Gastroesophageal sphincter (tissue), 4 donors: Measurements from ENCODE around the gene ZSCAN18. TPM values are rescaled to one million over a fixed set of nuclear protein-coding genes. Genes with fewer than 3 reads are reported as not detected.

Experiments
- ATAC-seq: fragments of 150-250 bp; one replicate; pipeline ENCODE4 v1.9.1; 2016; ENCODE audit warnings: mild to moderate bottlenecking, moderate library complexity
- H3K27ac ChIP-seq, 4 donors: fragments of 200-600 bp; sonication (generic) in 3 of 4; 1 replicate in 3 of 4; 2 replicates in 1 of 4; pipeline ENCODE4 v1.5.1; 2016 to 2019
- H3K27me3 ChIP-seq: fragments of 200-600 bp; sonication (generic); one replicate; pipeline ENCODE4 v1.5.1; 2019
- H3K36me3 ChIP-seq, 2 donors: fragments of 200-600 bp; sonication (generic); one replicate each; pipeline ENCODE4 v1.5.1; 2019; ENCODE audit warnings: control low read depth in 1 of 2
- H3K4me1 ChIP-seq, 3 donors: fragments of 200-600 bp; sonication (generic); 1 replicate in 2 of 3; 2 replicates in 1 of 3; pipeline ENCODE4 v1.5.1; 2016 to 2019; ENCODE audit warnings: control low read depth in 2 of 3
- H3K4me3 ChIP-seq, 2 donors: fragments of 200-600 bp; sonication (generic); one replicate each; pipeline ENCODE4 v1.5.1; 2019; ENCODE audit warnings: mild to moderate bottlenecking in 1 of 2, moderate library complexity in 1 of 2
- H3K9me3 ChIP-seq, 3 donors: fragments of 200-600 bp; sonication (generic); one replicate each; pipeline ENCODE4 v1.5.1; 2017 to 2019; ENCODE audit warnings: control low read depth in 2 of 3
- CTCF ChIP-seq, 4 experiments: fragments of 200-600 bp in 2 of 4; fragments of 450-650 bp in 2 of 4; sonication (generic) in 1 of 4; IDR thresholded peaks; one replicate each; pipeline ENCODE4 v1.5.1; 2017 to 2019; ENCODE audit warnings: antibody characterized with exemption in 4 of 4, mild to moderate bottlenecking in 2 of 4, moderate library complexity in 2 of 4
- EP300 ChIP-seq: sonication (generic); formaldehyde crosslinking; IDR thresholded peaks from one replicate; pipeline ENCODE4 v1.6.1; 2017; ENCODE audit warnings: antibody characterized with exemption, mild to moderate bottlenecking
- POLR2A ChIP-seq, 2 donors: fragments of 450-650 bp; IDR thresholded peaks; one replicate each; pipeline ENCODE4 v1.6.1; 2017; ENCODE audit warnings: antibody characterized with exemption in 2 of 2, mild to moderate bottlenecking in 2 of 2, moderate library complexity in 1 of 2
- POLR2AphosphoS5 ChIP-seq: sonication (generic); formaldehyde crosslinking; IDR thresholded peaks from one replicate; pipeline ENCODE4 v1.6.1; 2017; ENCODE audit warnings: antibody characterized with exemption
- WGBS, 2 donors: methylation state at CpG; one replicate each; pipeline ENCODE4 v1.1.5; 2018; ENCODE audit warnings: low coverage in 1 of 2; 5-methylcytosine and 5-hydroxymethylcytosine counted together
- total RNA-seq, 4 donors: library from RNA; depleted of rRNA; stranded (reverse); fragments of >200 nt; gene quantifications; one replicate each; pipeline ENCODE4 v1.1.0, GENCODE V29; 2016

The ZSCAN18 gene
- total RNA-seq, 4 donors from 2014 or later = 82.4 to 144 (median 123) TPM

- H3K9me3 ChIP-seq = peaks cover 0 to 41% (median 0%) of the 10 kb centered on the region in 3 donors
- no peaks in the 10 kb centered on the region for H3K36me3 ChIP-seq
- ATAC-seq = no peak
- TF ChIP-seq POLR2A (IDR thresholded peaks at IDR 0.05) = no peak
- TF ChIP-seq EP300 = no peak
- no peak for TF ChIP-seq CTCF (IDR thresholded peaks at IDR 0.05)
- no peak for TF ChIP-seq POLR2AphosphoS5
- peak overlapping the region; percentile 33 to 75 for H3K4me3 ChIP-seq
- peak overlapping the region in 2 of 4 donors; percentile 64 to 80 for H3K27ac ChIP-seq
- peaks cover 0 to 28% (median 0%) of the 10 kb centered on the region in 3 donors for H3K4me1 ChIP-seq
- peaks cover 43% of the 10 kb centered on the region for H3K27me3 ChIP-seq
- 3% methylated on average over 8 to 12 of the region's 20 CpGs for WGBS, 2 donors
These were observed 63.6 kb downstream of the ZSCAN18 start for GRCh38 chr19:58034477-58034793.

Other genes starting within 250 kb of the ZSCAN18 start
- 10 to 100 TPM in 3 of 4 donors, 1 to 10 TPM in 1; 9.3 to 47.5 (median 17.6) TPM for gene ZNF587, start 248.4 kb downstream of the ZSCAN18 start, total RNA-seq
- 10 to 100 TPM in 2 of 4 donors, 1 to 10 TPM in 2; 4.9 to 13.5 (median 9.6) TPM for gene ZNF814, start 209.2 kb downstream of the ZSCAN18 start, total RNA-seq
- gene ZNF417, start 181.6 kb downstream of the ZSCAN18 start, total RNA-seq = 10 to 100 TPM; 13.9 to 29.3 (median 16.0) TPM
- 10 to 100 TPM; 10.4 to 28.5 (median 13.9) TPM for gene ZNF418, start 162.8 kb downstream of the ZSCAN18 start, total RNA-seq
- gene ZNF256, start 150.5 kb downstream of the ZSCAN18 start, total RNA-seq = 1 to 10 TPM; 4.2 to 8.6 (median 5.2) TPM
- gene C19orf18, start 123.7 kb downstream of the ZSCAN18 start, total RNA-seq = 1 to 10 TPM in 1 of 4 donors, not detected in 3; 4.8 TPM
- 10 to 100 TPM in 3 of 4 donors, 1 to 10 TPM in 1; 6.0 to 49.0 (median 18.8) TPM for gene ZNF606, start 95.4 kb downstream of the ZSCAN18 start, total RNA-seq
- gene ZSCAN1, start 64.2 kb downstream of the ZSCAN18 start, total RNA-seq = not detected
- gene ZNF135, start 38.9 kb downstream of the ZSCAN18 start, total RNA-seq = 1 to 10 TPM; 5.8 to 9.0 (median 7.5) TPM
- 10 to 100 TPM in 2 of 4 donors, 1 to 10 TPM in 2; 8.4 to 14.8 (median 11.7) TPM for gene ZNF329, start 52.6 kb upstream of the ZSCAN18 start, total RNA-seq
- 10 to 100 TPM; 17.0 to 23.5 (median 18.6) TPM for gene ZNF274, start 84.8 kb upstream of the ZSCAN18 start, total RNA-seq
- gene ZNF544, start 130.7 kb upstream of the ZSCAN18 start, total RNA-seq = 10 to 100 TPM; 25.4 to 54.6 (median 34.6) TPM
- 10 to 100 TPM in 2 of 4 donors, 1 to 10 TPM in 2; 5.6 to 11.6 (median 9.5) TPM for gene ZNF8, start 180.7 kb upstream of the ZSCAN18 start, total RNA-seq
- gene ERVK3-1, start 207.1 kb upstream of the ZSCAN18 start, total RNA-seq = 10 to 100 TPM; 31.7 to 67.2 (median 41.5) TPM
- 1 to 10 TPM; 2.4 to 4.8 (median 2.9) TPM for gene ZSCAN22, start 228.8 kb upstream of the ZSCAN18 start, total RNA-seq